Astrocyte of the cerebellum (primary cell): ENCODE results near the gene CCDC185.

Experiments used
- DNase-seq: peaks from one replicate; pipeline ENCODE4 v3.0.0-alpha.2; 2011; ENCODE audit warnings: low read depth
- H3K4me3 ChIP-seq: 2 replicates; pipeline ENCODE4 v1.5.1; 2011; ENCODE audit warnings: mild to moderate bottlenecking, low read depth, low read length, moderate library complexity
- in situ Hi-C: cut with HindIII; loops from 2 replicates; pipeline ENCODE4 v1.10.0; 2017; ENCODE audit warnings: low sequenced_read_pairs
- TF ChIP-seq, protein P1 (sequence below): IDR thresholded peaks from 2 replicates; pipeline ENCODE4 v1.5.1; 2012; ENCODE audit warnings: low read length, low read depth, moderate library complexity, mild to moderate bottlenecking; ENCODE audit errors: missing control alignments

Gene CCDC185

DNA sequence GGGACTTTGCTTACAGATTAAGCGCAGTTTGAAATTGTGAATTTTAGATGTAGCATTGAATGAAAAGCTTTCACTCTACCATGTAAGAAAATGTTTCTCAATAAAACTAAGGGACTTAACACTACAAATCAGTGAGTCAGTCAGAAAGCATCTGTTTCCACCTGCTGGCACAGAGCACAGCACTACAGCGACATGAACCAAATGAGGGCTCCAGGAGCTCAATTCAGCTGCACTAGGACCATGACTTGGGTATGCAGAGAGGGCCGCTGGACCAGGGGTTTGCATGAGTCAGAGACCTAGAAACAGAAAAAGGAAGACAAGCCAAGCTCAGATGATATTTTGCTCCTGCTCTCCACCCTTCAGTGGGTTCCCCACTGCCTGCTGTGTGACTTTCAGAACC is 34.4 kb upstream of the CCDC185 start:
- DNase-seq, result no peak
- in situ Hi-C loops, result no loop called here
- TF ChIP-seq, protein P1, sequence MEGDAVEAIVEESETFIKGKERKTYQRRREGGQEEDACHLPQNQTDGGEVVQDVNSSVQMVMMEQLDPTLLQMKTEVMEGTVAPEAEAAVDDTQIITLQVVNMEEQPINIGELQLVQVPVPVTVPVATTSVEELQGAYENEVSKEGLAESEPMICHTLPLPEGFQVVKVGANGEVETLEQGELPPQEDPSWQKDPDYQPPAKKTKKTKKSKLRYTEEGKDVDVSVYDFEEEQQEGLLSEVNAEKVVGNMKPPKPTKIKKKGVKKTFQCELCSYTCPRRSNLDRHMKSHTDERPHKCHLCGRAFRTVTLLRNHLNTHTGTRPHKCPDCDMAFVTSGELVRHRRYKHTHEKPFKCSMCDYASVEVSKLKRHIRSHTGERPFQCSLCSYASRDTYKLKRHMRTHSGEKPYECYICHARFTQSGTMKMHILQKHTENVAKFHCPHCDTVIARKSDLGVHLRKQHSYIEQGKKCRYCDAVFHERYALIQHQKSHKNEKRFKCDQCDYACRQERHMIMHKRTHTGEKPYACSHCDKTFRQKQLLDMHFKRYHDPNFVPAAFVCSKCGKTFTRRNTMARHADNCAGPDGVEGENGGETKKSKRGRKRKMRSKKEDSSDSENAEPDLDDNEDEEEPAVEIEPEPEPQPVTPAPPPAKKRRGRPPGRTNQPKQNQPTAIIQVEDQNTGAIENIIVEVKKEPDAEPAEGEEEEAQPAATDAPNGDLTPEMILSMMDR, result no peak
- H3K4me3 ChIP-seq, result no peak overlapping the region

DNA sequence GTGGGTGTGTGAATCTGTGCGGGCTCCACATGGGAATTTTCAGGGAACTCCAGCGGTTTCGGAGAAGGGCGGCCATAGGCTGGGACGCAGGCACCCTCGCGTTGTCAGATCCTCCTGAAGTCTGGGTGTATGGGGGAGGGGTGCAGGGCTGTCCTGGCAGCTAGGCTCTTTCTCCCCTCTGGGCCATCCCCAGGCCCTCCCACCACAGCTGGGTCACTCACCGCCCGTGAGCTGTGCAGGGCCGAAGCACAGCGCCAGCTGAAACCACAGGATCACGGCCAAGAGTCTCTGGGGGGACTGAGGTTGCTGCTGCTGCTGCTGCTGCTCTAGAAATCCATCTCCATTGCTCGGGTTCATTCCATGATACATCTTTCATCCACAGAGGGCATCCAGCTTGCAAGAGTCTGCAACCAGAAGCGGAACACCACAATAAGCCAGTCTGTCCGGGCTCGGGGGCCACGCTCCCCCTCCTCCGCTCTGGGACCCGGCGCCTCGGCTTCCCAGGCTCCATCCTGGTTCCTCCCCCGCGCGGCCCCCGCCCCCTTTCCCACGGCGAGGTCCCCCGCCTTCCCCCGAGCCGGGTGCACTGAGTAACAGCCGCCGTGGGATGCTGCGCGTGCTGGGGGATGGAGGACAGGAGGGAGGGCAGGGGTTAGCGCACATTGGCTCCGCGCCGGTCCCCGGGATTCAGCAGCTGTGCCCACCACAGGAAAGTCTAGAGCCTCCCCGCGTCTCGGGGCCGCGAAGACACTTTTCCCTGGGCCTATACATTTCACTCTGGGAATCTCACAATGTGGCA is 30.0 kb upstream of the CCDC185 start:
- TF ChIP-seq, protein P1, result no peak
- H3K4me3 ChIP-seq, result peak overlapping the region; percentile 38
- DNase-seq, result peak; percentile 20
- in situ Hi-C loops, result loop anchor here (5.0 kb wide), 2 partner anchors 79 to 231 kb away; no protein-coding TSS in a partner anchor

DNA sequence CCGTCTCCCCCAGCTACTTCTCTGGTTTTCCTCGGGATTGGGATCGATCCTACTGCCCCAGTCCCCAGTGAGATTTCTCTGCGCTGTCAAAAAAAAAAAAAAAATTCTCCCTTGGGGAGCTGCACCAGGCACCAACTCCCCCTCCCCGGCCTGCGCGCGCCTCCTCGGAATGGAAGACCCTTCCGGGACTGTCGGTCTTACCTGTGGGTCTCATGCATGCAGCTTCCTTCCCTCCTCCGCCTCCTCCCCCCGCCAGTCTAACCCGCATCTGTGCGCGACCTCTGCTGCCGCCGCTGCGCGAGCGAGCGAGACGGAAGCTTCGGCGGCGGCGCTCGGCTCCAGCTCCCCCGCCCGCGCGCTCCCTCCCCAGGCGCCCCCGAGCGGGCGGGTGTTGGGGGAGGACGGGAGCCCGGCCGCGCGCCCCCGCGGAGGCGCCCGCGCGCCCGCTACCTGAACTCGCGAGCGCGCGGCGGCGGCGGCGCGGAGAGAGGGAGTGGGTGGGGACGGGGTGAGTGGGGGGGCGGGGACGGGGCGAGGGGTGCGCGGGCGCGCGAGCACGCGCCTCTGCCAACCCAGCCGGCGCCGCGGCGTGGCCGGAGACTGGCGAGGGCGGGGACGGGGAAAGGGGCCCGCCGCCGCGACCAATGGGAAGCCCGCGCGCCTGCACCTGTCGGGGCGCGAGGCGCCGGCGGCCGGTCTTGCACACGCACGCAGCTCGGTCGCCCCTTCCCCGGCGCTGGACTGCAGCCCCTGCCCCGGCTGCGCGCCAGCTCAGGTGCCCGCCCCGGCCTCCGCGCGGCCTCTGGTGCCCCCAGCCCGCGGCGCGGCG is 29.1 kb upstream of the CCDC185 start, which contains the start of gene SUSD4:
Gene SUSD4, minus strand, starts transcription at position 321 of the 829 bp plus-strand sequence. CDS start 751 bp downstream, outside the sequence.
- DNase-seq, result no peak
- H3K4me3 ChIP-seq, result peak within 1 kb of the TSS; percentile 38
- in situ Hi-C loops, result loop anchor here (5.0 kb wide), 2 partner anchors 78 to 232 kb away; no protein-coding TSS in a partner anchor
- TF ChIP-seq, protein P1, result no peak

DNA sequence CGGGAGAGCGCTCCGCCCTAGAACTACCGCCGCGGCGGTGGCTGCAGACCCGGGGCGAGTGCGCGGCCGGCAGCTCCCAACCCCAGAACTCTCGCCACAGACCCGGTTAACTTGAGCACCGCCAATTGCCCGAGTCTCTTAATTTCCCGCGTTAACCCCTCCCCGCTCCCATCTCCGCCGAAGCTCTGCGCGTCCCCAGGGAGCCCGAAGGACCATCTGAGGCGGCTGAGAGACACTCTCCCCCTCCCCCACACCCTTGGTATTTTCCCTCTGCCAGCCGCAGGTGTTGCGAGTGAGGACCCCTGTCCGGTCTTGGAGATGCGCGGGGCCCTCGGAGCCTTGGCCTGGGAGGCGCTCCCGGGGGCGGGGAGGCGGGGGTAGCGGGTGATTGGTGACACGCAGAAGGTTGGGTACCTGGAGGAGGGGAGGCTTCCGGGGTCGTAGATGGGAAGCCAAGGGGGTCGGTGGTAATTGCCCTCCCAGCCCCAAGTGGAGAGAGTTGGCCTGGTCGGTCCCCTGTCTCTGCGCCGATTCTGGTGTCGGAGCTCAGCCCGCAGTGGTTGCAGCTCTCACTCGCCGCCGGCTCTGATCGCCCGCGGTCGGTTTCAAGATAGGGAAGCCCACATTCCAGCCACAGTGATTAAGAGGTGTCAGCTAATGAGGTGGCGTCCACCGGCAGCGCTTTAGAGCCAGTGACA is 28.4 kb upstream of the CCDC185 start:
- TF ChIP-seq, protein P1, result no peak
- H3K4me3 ChIP-seq, result peak overlapping the region; percentile 15
- no peak for DNase-seq
- in situ Hi-C loops, result loop anchor here (5.0 kb wide), 2 partner anchors 77 to 233 kb away; no protein-coding TSS in a partner anchor

DNA sequence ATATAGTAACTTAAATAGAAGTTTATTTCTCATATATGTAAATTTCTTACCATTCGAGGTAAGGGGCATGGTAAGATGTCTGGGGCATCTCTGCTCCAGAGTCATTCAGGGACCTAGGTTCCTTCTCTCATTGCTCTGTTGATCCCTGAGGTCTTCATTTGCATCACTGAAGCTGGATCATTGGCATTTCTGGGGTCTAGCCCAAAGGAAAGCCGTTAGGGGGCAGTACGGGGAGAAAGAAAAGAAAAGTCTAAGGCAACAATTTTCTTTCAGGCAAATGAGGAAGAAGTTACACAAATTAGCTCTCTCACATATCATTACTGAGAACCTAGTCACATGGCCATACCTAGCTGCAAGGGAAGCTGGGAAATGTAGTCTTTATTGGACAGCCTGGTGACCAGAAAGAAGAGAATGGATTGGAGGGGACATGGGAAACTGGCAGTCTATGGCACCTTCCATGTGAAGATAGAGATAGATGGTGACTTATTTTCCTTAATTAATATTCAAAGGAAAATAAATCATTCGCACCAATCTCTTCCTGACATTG is 19.1 kb upstream of the CCDC185 start:
- H3K4me3 ChIP-seq, result no peak overlapping the region
- TF ChIP-seq, protein P1, result no peak
- DNase-seq, result no peak
- in situ Hi-C loops, result no loop called here

DNA sequence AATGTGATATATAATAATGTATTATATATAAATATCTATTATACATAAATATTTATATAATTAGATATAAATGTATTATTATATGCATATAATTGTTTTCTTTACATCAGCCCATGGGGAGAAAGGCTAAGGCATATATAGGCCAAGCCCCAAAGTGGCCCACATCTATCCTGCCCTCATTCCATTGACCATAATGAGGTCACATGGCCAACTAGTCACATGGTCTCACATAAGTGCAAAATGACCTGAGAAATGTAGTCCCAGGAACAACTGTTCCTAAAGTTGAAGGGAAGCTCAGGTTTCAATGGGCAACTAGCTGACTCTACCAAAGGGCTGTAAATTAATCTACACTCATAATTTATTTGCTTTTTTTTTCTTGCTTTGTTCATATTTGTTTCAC is 14.5 kb upstream of the CCDC185 start:
- H3K4me3 ChIP-seq, result no peak overlapping the region
- TF ChIP-seq, protein P1, result no peak
- no peak for DNase-seq
- in situ Hi-C loops, result no loop called here
